Neural cell (in vitro differentiated cells): ENCODE measurements around the gene AARS2. TPM values are rescaled to one million over a fixed set of nuclear protein-coding genes. Genes with fewer than 3 reads are reported as not detected.

Source experiments
- H2AFZ ChIP-seq: fragments of 200-600, 300-800 bp; sonication (generic), shearing (Covaris generic); 2 replicates; pipeline ENCODE4 v1.6.0; 2014; ENCODE audit warnings: low read depth, mild to moderate bottlenecking, antibody characterized with exemption, low read length, moderate library complexity
- H3F3A ChIP-seq: fragments of 200-600 bp; shearing (Covaris generic); 2 replicates; pipeline ENCODE4 v1.6.1; 2016; ENCODE audit warnings: mild to moderate bottlenecking, moderate library complexity, mixed read lengths, antibody characterized with exemption, low read length; ENCODE audit not compliant: insufficient read depth, poor library complexity, severe bottlenecking
- H3K27ac ChIP-seq: fragments of 200-600, 300-800 bp; sonication (generic), shearing (Covaris generic); 2 replicates; pipeline ENCODE4 v1.5.1; 2014; ENCODE audit warnings: mild to moderate bottlenecking, low read length, moderate library complexity
- H3K27me3 ChIP-seq: fragments of 300-800, 200-600 bp; sonication (generic), shearing (Covaris generic); 2 replicates; pipeline ENCODE4 v1.6.0; 2014; ENCODE audit warnings: mild to moderate bottlenecking, low read depth, low read length, moderate library complexity; ENCODE audit not compliant: insufficient read depth
- H3K36me3 ChIP-seq: fragments of 300-800, 200-600 bp; sonication (generic), shearing (Covaris generic); 2 replicates; pipeline ENCODE4 v1.5.1; 2014; ENCODE audit warnings: mild to moderate bottlenecking, antibody characterized with exemption, low read length, moderate library complexity; ENCODE audit not compliant: insufficient read depth
- H3K4me2 ChIP-seq: fragments of 300-800, 200-600 bp; sonication (generic), shearing (Covaris generic); 2 replicates; pipeline ENCODE4 v1.6.0; 2014; ENCODE audit warnings: mild to moderate bottlenecking, low read length
- H3K4me3 ChIP-seq: fragments of 300-800, 200-600 bp; sonication (generic), shearing (Covaris generic); 2 replicates; pipeline ENCODE4 v1.5.1; 2014; ENCODE audit warnings: mild to moderate bottlenecking, low read length, moderate library complexity
- H3K79me2 ChIP-seq: fragments of 200-600 bp; shearing (Covaris generic); replicated peaks from 2 replicates; pipeline ENCODE4 v1.6.0; 2014; ENCODE audit warnings: mild to moderate bottlenecking, low read length, moderate library complexity; ENCODE audit not compliant: insufficient read depth
- H3K9ac ChIP-seq: fragments of 300-800, 200-600 bp; sonication (generic), shearing (Covaris generic); 2 replicates; pipeline ENCODE4 v1.6.1; 2016; ENCODE audit warnings: mild to moderate bottlenecking, low read length, mixed read lengths
- H3K9me2 ChIP-seq: fragments of 200-600 bp; shearing (Covaris generic); 2 replicates; pipeline ENCODE4 v1.6.1; 2016; ENCODE audit warnings: mild to moderate bottlenecking, low read length, mixed read lengths; ENCODE audit not compliant: insufficient read depth
- H3K9me3 ChIP-seq: fragments of 200-600, 300-800 bp; sonication (generic), shearing (Covaris generic); 2 replicates; pipeline ENCODE4 v1.6.1; 2016; ENCODE audit warnings: mild to moderate bottlenecking, mixed run types, low read length, moderate library complexity, mixed read lengths
- H4K20me1 ChIP-seq: fragments of 200-600 bp; shearing (Covaris generic); 2 replicates; pipeline ENCODE4 v1.6.1; 2016; ENCODE audit warnings: mild to moderate bottlenecking, mixed run types; ENCODE audit not compliant: insufficient read depth
- EP300 ChIP-seq: fragments of 450-650 bp; conservative IDR thresholded peaks from 2 replicates; pipeline ENCODE4 v1.6.1; 2014; ENCODE audit warnings: antibody characterized with exemption, mild to moderate bottlenecking, moderate library complexity; ENCODE audit not compliant: poor library complexity, severe bottlenecking
- EZH2 ChIP-seq: fragments of 200-600, 300-800 bp; shearing (Covaris generic), sonication (generic); IDR thresholded peaks from 2 replicates; pipeline ENCODE4 v1.6.1; 2014; ENCODE audit warnings: antibody characterized with exemption, low read length, borderline replicate concordance, mild to moderate bottlenecking; ENCODE audit not compliant: insufficient read depth, poor library complexity, severe bottlenecking
- MXI1 ChIP-seq: fragments of 450-650 bp; conservative IDR thresholded peaks from 2 replicates; pipeline ENCODE4 v1.6.1; 2014; ENCODE audit warnings: antibody characterized with exemption, mild to moderate bottlenecking; ENCODE audit not compliant: poor library complexity, severe bottlenecking
- POLR2AphosphoS5 ChIP-seq: IDR thresholded peaks from 2 replicates; pipeline ENCODE4 v1.6.1; 2012
- RAD21 ChIP-seq: fragments of 450-650 bp; conservative IDR thresholded peaks from 2 replicates; pipeline ENCODE4 v1.6.1; 2014; ENCODE audit warnings: antibody characterized with exemption, mild to moderate bottlenecking, moderate library complexity
- REST ChIP-seq: IDR thresholded peaks from 2 replicates; pipeline ENCODE4 v1.6.1; 2012; ENCODE audit warnings: borderline replicate concordance
- SMC3 ChIP-seq: fragments of 450-650 bp; conservative IDR thresholded peaks from 2 replicates; pipeline ENCODE4 v1.6.1; 2014; ENCODE audit warnings: antibody characterized with exemption, mild to moderate bottlenecking, moderate library complexity; ENCODE audit not compliant: poor library complexity
- TAF1 ChIP-seq: IDR thresholded peaks from 2 replicates; pipeline ENCODE4 v1.6.1; 2012; ENCODE audit warnings: low read depth
- polyA plus RNA-seq: library from polyadenylated mRNA; depleted of rRNA; stranded (reverse); fragments of >200 nt; gene quantifications from 2 replicates; pipeline ENCODE4 v1.2.3, GENCODE V29; 2014
- TF ChIP-seq, protein P1 (sequence below): fragments of 450-650 bp; IDR thresholded peaks from 2 replicates; pipeline ENCODE4 v1.5.1; 2014; ENCODE audit warnings: antibody characterized with exemption, mild to moderate bottlenecking, moderate library complexity; ENCODE audit not compliant: poor library complexity, severe bottlenecking

AARS2 gene
- polyA plus RNA-seq, 1 donor from 2014 or later = 12.6 TPM

- peak within 1 kb of the TSS; percentile 69 for H3K27ac ChIP-seq
- TF ChIP-seq TAF1 (no peak), REST (no peak), POLR2AphosphoS5 (peak; percentile 58), EZH2 (no peak), MXI1 (peak; percentile 88), RAD21 (peak; percentile 70), SMC3 (peak; percentile 72), EP300 (peak; percentile 47)
- TF ChIP-seq, protein P1, sequence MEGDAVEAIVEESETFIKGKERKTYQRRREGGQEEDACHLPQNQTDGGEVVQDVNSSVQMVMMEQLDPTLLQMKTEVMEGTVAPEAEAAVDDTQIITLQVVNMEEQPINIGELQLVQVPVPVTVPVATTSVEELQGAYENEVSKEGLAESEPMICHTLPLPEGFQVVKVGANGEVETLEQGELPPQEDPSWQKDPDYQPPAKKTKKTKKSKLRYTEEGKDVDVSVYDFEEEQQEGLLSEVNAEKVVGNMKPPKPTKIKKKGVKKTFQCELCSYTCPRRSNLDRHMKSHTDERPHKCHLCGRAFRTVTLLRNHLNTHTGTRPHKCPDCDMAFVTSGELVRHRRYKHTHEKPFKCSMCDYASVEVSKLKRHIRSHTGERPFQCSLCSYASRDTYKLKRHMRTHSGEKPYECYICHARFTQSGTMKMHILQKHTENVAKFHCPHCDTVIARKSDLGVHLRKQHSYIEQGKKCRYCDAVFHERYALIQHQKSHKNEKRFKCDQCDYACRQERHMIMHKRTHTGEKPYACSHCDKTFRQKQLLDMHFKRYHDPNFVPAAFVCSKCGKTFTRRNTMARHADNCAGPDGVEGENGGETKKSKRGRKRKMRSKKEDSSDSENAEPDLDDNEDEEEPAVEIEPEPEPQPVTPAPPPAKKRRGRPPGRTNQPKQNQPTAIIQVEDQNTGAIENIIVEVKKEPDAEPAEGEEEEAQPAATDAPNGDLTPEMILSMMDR = peak; percentile 79
Measured at GRCh38 chr6:44265007-44265721, 48.0 kb downstream of the AARS2 start, which contains the start of gene NFKBIE. NFKBIE (minus strand) TSS chr6:44265551; CDS start chr6:44265346, 205 bp downstream.

DNA sequence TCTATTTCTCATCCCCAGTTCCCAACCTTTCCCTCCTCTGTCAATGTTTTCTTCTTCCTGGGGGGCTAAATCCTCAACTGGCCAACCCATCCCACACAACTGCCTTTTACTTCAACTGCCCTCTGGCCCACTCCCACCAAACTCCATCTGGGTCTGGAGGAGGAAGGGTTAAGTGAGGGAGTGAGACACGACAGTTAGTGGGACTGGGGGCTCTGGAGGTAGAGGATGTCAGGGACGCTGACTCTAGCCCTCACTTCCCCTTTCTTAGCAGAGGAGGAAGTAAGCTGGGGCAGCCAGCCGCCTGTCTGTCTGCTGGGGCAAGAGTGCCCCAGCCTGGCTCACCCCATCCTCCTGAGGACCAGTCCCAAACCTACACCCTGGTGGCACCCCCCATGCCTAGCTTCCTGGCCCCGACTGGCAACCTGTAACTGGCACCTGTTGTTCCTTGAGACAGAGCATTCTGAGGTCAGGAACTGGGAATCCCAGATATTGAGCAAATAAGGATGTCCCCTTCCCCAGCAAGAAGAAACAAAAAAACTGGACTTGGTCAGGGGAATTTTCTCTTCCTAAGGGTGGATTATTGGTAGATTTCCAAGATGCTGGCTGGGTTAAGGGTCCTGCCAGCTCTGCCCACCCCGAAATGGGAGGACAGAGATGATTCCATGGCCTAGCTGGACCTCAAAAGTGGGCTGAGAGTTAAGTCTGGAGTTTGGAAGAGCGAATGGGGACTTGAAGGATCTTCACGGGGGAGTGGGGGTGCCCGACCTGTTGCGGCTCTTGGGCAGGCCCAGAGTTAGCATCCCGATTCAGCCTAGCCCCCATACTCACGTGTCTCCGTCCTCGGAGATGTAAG, 48.8 kb downstream of the AARS2 start:
- no peak for TF ChIP-seq EP300
- TF ChIP-seq SMC3 = no peak
- TF ChIP-seq RAD21 = no peak
- TF ChIP-seq, protein P1 = no peak
- TF ChIP-seq POLR2AphosphoS5 = no peak
- no peak for TF ChIP-seq REST
- TF ChIP-seq MXI1 = no peak
- TF ChIP-seq TAF1 = no peak
- TF ChIP-seq EZH2 = no peak
- Histone ChIP-seq H3K9me2 (no peaks in the 10 kb centered on the region), H3K9me3 (no peaks in the 10 kb centered on the region), H3K27me3 (no peaks in the 10 kb centered on the region), H3K4me2 (peak overlapping the region; percentile 95), H3K79me2 (peaks cover 14% of the 10 kb centered on the region), H3K4me3 (peak overlapping the region; percentile 96), H3K9ac (peak overlapping the region; percentile 79), H2AFZ (peak overlapping the region; percentile 48), H4K20me1 (peaks cover 4% of the 10 kb centered on the region), H3K36me3 (no peaks in the 10 kb centered on the region), H3F3A (no peaks in the 10 kb centered on the region), H3K27ac (peak overlapping the region; percentile 69)

More at GRCh38 chr6:44265007-44265721, 48.0 kb downstream of the AARS2 start, which contains the start of gene NFKBIE:
- peak within 1 kb of the TSS; percentile 95 for H3K4me2 ChIP-seq
- H3K79me2 ChIP-seq = peaks cover 14% of the 10 kb centered on the region
- no peaks in the 10 kb centered on the region for H3K9me3 ChIP-seq
- peak within 1 kb of the TSS; percentile 96 for H3K4me3 ChIP-seq
- H3K36me3 ChIP-seq = no peaks in the 10 kb centered on the region
- peak within 1 kb of the TSS; percentile 79 for H3K9ac ChIP-seq
- peaks cover 4% of the 10 kb centered on the region for H4K20me1 ChIP-seq
- H3K9me2 ChIP-seq = no peaks in the 10 kb centered on the region
- H2AFZ ChIP-seq = peak within 1 kb of the TSS; percentile 48
- no peaks in the 10 kb centered on the region for H3K27me3 ChIP-seq
- H3F3A ChIP-seq = no peaks in the 10 kb centered on the region
